GM21528 (cell line): Measurements from ENCODE around the gene HIVEP3.
"Not testable (repeated sequence)": the region's sequence is repeated elsewhere in the genome, so short reads cannot be mapped to it uniquely, and the experiment has no call there.

Experiments used
- ATAC-seq: cut with Tn5 transposase; IDR thresholded peaks from one replicate; pipeline ENCODE4 v1.9.1; 2021; ENCODE audit warnings: mild to moderate bottlenecking, moderate library complexity; ENCODE audit not compliant: unreplicated experiment, low FRiP score

HIVEP3 gene

GRCh38 chr1:41924911-41925310 is 6.2 kb upstream of the HIVEP3 start:
- ATAC-seq, result no peak

GRCh38 chr1:41921271-41921670 is 2.5 kb upstream of the HIVEP3 start:
- ATAC-seq, result not testable (repeated sequence)

- no peak for ATAC-seq
Measured at GRCh38 chr1:41920658-41921057, 1.9 kb upstream of the HIVEP3 start.

- no peak for ATAC-seq
Measured at GRCh38 chr1:41919764-41920397, 1.2 kb upstream of the HIVEP3 start.

GRCh38 chr1:41919131-41919530 is 409 bp upstream of the HIVEP3 start:
- ATAC-seq, result no peak

- ATAC-seq, result no peak
Measured at GRCh38 chr1:41917835-41918449, 780 bp downstream of the HIVEP3 start.

GRCh38 chr1:41917076-41917475 is 1.6 kb downstream of the HIVEP3 start:
- no peak for ATAC-seq

GRCh38 chr1:41915786-41916571 is 2.7 kb downstream of the HIVEP3 start:
- ATAC-seq, result no peak

- no peak for ATAC-seq
Measured at GRCh38 chr1:41914516-41914915, 4.2 kb downstream of the HIVEP3 start.

GRCh38 chr1:41913014-41913413 is 5.7 kb downstream of the HIVEP3 start:
- no peak for ATAC-seq

GRCh38 chr1:41908288-41908895 is 10.3 kb downstream of the HIVEP3 start:
- no peak for ATAC-seq

GRCh38 chr1:41907446-41907845 is 11.3 kb downstream of the HIVEP3 start:
- no peak for ATAC-seq

- ATAC-seq, result no peak
Measured at GRCh38 chr1:41906943-41907342, 11.8 kb downstream of the HIVEP3 start.

GRCh38 chr1:41905093-41905675 is 13.5 kb downstream of the HIVEP3 start:
- no peak for ATAC-seq

GRCh38 chr1:41902664-41903063 is 16.1 kb downstream of the HIVEP3 start:
- no peak for ATAC-seq

- no peak for ATAC-seq
Measured at GRCh38 chr1:41902159-41902577, 16.6 kb downstream of the HIVEP3 start.

- ATAC-seq, result no peak
Measured at GRCh38 chr1:41901551-41901950, 17.2 kb downstream of the HIVEP3 start.

GRCh38 chr1:41900603-41901444 is 17.9 kb downstream of the HIVEP3 start:
- ATAC-seq, result no peak

GRCh38 chr1:41898191-41898713 is 20.5 kb downstream of the HIVEP3 start:
- no peak for ATAC-seq

- ATAC-seq, result no peak
Measured at GRCh38 chr1:41895552-41895951, 23.2 kb downstream of the HIVEP3 start.
